ENCODE measurements around the gene LMX1A. TPM values are rescaled to one million over a fixed set of nuclear protein-coding genes. Genes with fewer than 3 reads are reported as not detected.

Gene LMX1A
- total RNA-seq, 4 donors from 2014 or later = 0.13 to 1.1 (median 0.51) TPM

- no peak for ATAC-seq
- Histone ChIP-seq H3K4me3 (no peak overlapping the region), H3K27me3 (peaks cover 42% of the 10 kb centered on the region), H3K27ac (no peak overlapping the region), H3K4me1 (no peaks in the 10 kb centered on the region), H3K9me3 (no peaks in the 10 kb centered on the region), H3K36me3 (no peaks in the 10 kb centered on the region)
- 50 to 67% methylated on average over 4 of the region's 7 CpGs for WGBS, 2 donors (ENCODE audit: low coverage in 1 of 2)
- TF ChIP-seq EP300 (IDR thresholded peaks at IDR 0.05) = no peak
- no peak for TF ChIP-seq CTCF (IDR thresholded peaks at IDR 0.05)
- no peak for TF ChIP-seq POLR2A (IDR thresholded peaks at IDR 0.05)
- no peak for TF ChIP-seq POLR2AphosphoS5 (IDR thresholded peaks at IDR 0.05)
Observed at GRCh38 chr1:165325460-165326203, 30.9 kb downstream of the LMX1A start.

GRCh38 chr1:165324050-165324449 lies 32.5 kb downstream of the LMX1A start:
- H3K9me3 ChIP-seq = no peaks in the 10 kb centered on the region
- WGBS, 2 donors (ENCODE audit: low coverage in 1 of 2) = 34 to 57% methylated on average over 2 to 4 of the region's 5 CpGs
- H3K36me3 ChIP-seq = no peaks in the 10 kb centered on the region
- H3K27ac ChIP-seq = no peak overlapping the region
- TF ChIP-seq POLR2A (IDR thresholded peaks at IDR 0.05) (no peak), EP300 (IDR thresholded peaks at IDR 0.05) (no peak), CTCF (IDR thresholded peaks at IDR 0.05) (no peak), POLR2AphosphoS5 (IDR thresholded peaks at IDR 0.05) (no peak)
- ATAC-seq = no peak
- no peak overlapping the region for H3K4me3 ChIP-seq
- peaks cover 42% of the 10 kb centered on the region for H3K27me3 ChIP-seq
- H3K4me1 ChIP-seq = no peaks in the 10 kb centered on the region

GRCh38 chr1:165317612-165318011 lies 38.9 kb downstream of the LMX1A start:
- no peak overlapping the region for H3K4me3 ChIP-seq
- no peak for ATAC-seq
- no peak overlapping the region for H3K27ac ChIP-seq
- H3K4me1 ChIP-seq = no peaks in the 10 kb centered on the region
- TF ChIP-seq CTCF (IDR thresholded peaks at IDR 0.05) = no peak
- no peak for TF ChIP-seq EP300 (IDR thresholded peaks at IDR 0.05)
- TF ChIP-seq POLR2AphosphoS5 (IDR thresholded peaks at IDR 0.05) = peak; percentile 27
- H3K27me3 ChIP-seq = peaks cover 39% of the 10 kb centered on the region
- peaks cover 0 to 6% (median 0%) of the 10 kb centered on the region in 3 donors for H3K9me3 ChIP-seq
- no peaks in the 10 kb centered on the region for H3K36me3 ChIP-seq
- WGBS, 2 donors (ENCODE audit: low coverage in 1 of 2) = 13 to 34% methylated on average over 5 of the region's 5 CpGs

GRCh38 chr1:165316153-165316772 lies 40.3 kb downstream of the LMX1A start:
- peaks cover 0 to 10% (median 0%) of the 10 kb centered on the region in 3 donors for H3K9me3 ChIP-seq
- TF ChIP-seq POLR2A (IDR thresholded peaks at IDR 0.05) (no peak), CTCF (IDR thresholded peaks at IDR 0.05) (no peak), POLR2AphosphoS5 (IDR thresholded peaks at IDR 0.05) (no peak), EP300 (IDR thresholded peaks at IDR 0.05) (no peak)
- H3K27me3 ChIP-seq = peaks cover 37% of the 10 kb centered on the region
- no peaks in the 10 kb centered on the region for H3K4me1 ChIP-seq
- H3K36me3 ChIP-seq = no peaks in the 10 kb centered on the region
- H3K4me3 ChIP-seq = no peak overlapping the region
- no peak for ATAC-seq
- 84 to 100% methylated on average over 2 to 5 of the region's 10 CpGs for WGBS, 2 donors (ENCODE audit: low coverage in 1 of 2)
- no peak overlapping the region for H3K27ac ChIP-seq

- WGBS, 2 donors (ENCODE audit: low coverage in 1 of 2) = 53 to 83% methylated on average over 2 to 3 of the region's 3 CpGs
- no peak for ATAC-seq
Observed at GRCh38 chr1:165315481-165315880, 41.0 kb downstream of the LMX1A start.

More at GRCh38 chr1:165315481-165315880, 41.0 kb downstream of the LMX1A start:
- no peaks in the 10 kb centered on the region for H3K36me3 ChIP-seq
- no peak for TF ChIP-seq CTCF (IDR thresholded peaks at IDR 0.05)
- no peak for TF ChIP-seq POLR2A (IDR thresholded peaks at IDR 0.05)
- TF ChIP-seq EP300 (IDR thresholded peaks at IDR 0.05) = no peak
- TF ChIP-seq POLR2AphosphoS5 (IDR thresholded peaks at IDR 0.05) = no peak
- H3K4me1 ChIP-seq = no peaks in the 10 kb centered on the region
- H3K9me3 ChIP-seq = peaks cover 0 to 10% (median 0%) of the 10 kb centered on the region in 3 donors
- peaks cover 34% of the 10 kb centered on the region for H3K27me3 ChIP-seq
- no peak overlapping the region for H3K27ac ChIP-seq
- H3K4me3 ChIP-seq = no peak overlapping the region

All from gastroesophageal sphincter (tissue), 4 donors.